Fibroblast of villous mesenchyme (primary cell): Measurements from ENCODE around the gene CALHM2. TPM values are rescaled to one million over a fixed set of nuclear protein-coding genes. Genes with fewer than 3 reads are reported as not detected.

ENCODE experiments used
- DNase-seq: peaks from one replicate; pipeline ENCODE4 v3.0.0-alpha.2; 2010; ENCODE audit warnings: low read depth
- H3K4me3 ChIP-seq: 2 replicates; pipeline ENCODE4 v1.5.1; 2011; ENCODE audit warnings: low read depth, mild to moderate bottlenecking, low read length
- CTCF ChIP-seq: IDR thresholded peaks from 2 replicates; pipeline ENCODE4 v1.5.1; 2012; ENCODE audit warnings: low read depth, mild to moderate bottlenecking, low read length; ENCODE audit not compliant: insufficient read depth
- total RNA-seq: library from RNA; depleted of rRNA; stranded (reverse); fragments of >200 nt; gene quantifications from 2 replicates; pipeline ENCODE4 v1.2.3, GENCODE V29; 2012

CALHM2 gene
- total RNA-seq, 1 donor = 32.4 TPM

DNA sequence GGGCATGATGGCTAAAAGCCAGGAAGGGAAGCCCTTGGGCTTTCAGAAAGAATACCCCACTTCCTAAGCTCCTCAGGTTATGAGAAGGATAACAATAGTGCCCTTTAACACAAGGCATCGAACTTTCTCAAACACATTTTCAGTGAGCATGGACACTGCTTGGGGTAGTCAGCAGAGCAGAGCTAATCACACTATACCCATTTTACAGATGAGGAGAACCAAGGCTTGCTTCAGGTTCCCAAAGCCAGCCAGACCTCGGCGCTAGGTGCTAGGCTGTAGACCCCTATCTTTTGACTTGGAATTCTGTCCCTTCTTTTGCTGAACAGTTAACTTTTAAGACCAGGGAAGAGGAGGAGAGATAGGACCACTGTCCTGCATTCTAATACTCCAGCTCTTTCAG is 43.2 kb upstream of the CALHM2 start:
- no peak for TF ChIP-seq CTCF
- no peak overlapping the region for H3K4me3 ChIP-seq
- DNase-seq = no peak

- no peak for DNase-seq
- H3K4me3 ChIP-seq = peak overlapping the region; percentile 34
- TF ChIP-seq CTCF = no peak
These were observed 42.0 kb upstream of the CALHM2 start for GRCh38 chr10:103493916-103494877.

- H3K4me3 ChIP-seq = peak within 1 kb of the TSS; percentile 38
- no peak for TF ChIP-seq CTCF
- DNase-seq = no peak
These were observed 41.3 kb upstream of the CALHM2 start, which contains the start of gene NEURL1 for GRCh38 chr10:103493362-103493915. TSS of gene NEURL1 (plus strand) at chr10:103493705. CDS start at chr10:103494388, 683 bp downstream.

- H3K4me3 ChIP-seq = no peak overlapping the region
- no peak for TF ChIP-seq CTCF
- no peak for DNase-seq
These were observed 40.6 kb upstream of the CALHM2 start for GRCh38 chr10:103492655-103493261.

DNA sequence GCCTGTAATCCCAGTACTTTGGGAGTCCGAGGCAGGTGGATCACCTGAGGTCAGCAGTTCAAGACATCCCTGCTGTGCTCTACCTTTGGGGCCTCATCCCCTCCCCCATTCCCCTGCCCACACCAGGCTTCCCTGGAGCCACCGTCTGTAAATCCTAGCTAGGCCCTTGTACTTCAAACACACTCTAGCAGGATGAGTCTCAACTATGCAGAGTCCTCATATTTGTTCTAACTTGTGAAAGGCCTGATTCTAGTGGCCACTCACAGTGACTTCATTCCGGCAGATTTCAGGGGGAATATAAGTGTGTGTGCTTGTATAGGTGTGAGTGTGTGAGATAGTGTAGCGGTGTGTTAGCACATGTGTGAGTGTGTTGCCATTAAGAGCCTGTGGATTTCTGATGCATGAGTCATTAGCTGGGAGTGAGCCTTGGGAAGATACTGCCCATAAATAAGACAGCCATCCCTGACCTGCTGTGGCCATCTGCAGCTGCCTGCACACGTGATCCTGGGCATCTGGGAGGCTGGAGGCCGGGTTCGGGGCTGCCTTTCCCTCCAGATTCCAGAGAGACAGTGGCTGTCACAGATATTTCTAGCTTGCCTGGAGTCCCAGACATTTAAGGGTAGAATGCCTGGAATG is 39.7 kb upstream of the CALHM2 start:
- DNase-seq = peak; percentile 97
- TF ChIP-seq CTCF = no peak
- no peak overlapping the region for H3K4me3 ChIP-seq

- DNase-seq = no peak
- no peak overlapping the region for H3K4me3 ChIP-seq
- no peak for TF ChIP-seq CTCF
These were observed 38.8 kb upstream of the CALHM2 start for GRCh38 chr10:103490986-103491314.
